ENCODE results near the gene ANTXR1. TPM values are rescaled to one million over a fixed set of nuclear protein-coding genes. Genes with fewer than 3 reads are reported as not detected.

ANTXR1 gene
- total RNA-seq, 2 donors from 2014 or later: 146 to 147 TPM

- DNase-seq (ENCODE audit: low spot score): no peak
- intact Hi-C loops (cut with DNase I): loop anchor here in 1 of 2 donors (5.0 kb wide), 1 partner anchor 280 kb away; no protein-coding TSS in a partner anchor
Observed at GRCh38 chr2:69026691-69027459, 13.9 kb downstream of the ANTXR1 start.

GRCh38 chr2:69030800-69031428 is 17.9 kb downstream of the ANTXR1 start:
- DNase-seq (ENCODE audit: low spot score): no peak
- intact Hi-C loops (cut with DNase I): loop anchor here in 1 of 2 donors (2.0 kb wide), 1 partner anchor 56 kb away; the partner anchor contains the start of gene GKN1

GRCh38 chr2:69031466-69031865 is 18.5 kb downstream of the ANTXR1 start:
- intact Hi-C loops (cut with DNase I): loop anchor here in 1 of 2 donors (2.0 kb wide), 1 partner anchor 57 kb away; the partner anchor contains the start of gene GKN1
- DNase-seq (ENCODE audit: low spot score): no peak

- DNase-seq (ENCODE audit: low spot score): no peak
- intact Hi-C loops (cut with DNase I): no loop called here
Observed at GRCh38 chr2:69032336-69032735, 19.4 kb downstream of the ANTXR1 start.

GRCh38 chr2:69033461-69034095 is 20.6 kb downstream of the ANTXR1 start:
- intact Hi-C loops (cut with DNase I): no loop called here
- DNase-seq (ENCODE audit: low spot score): no peak

- intact Hi-C loops (cut with DNase I): no loop called here
- no peak for DNase-seq (ENCODE audit: low spot score)
Observed at GRCh38 chr2:69034122-69034521, 21.1 kb downstream of the ANTXR1 start.

- no peak for DNase-seq (ENCODE audit: low spot score)
- intact Hi-C loops (cut with DNase I): no loop called here
Observed at GRCh38 chr2:69034845-69035244, 21.9 kb downstream of the ANTXR1 start.

- intact Hi-C loops (cut with DNase I): no loop called here
- DNase-seq (ENCODE audit: low spot score): no peak
Observed at GRCh38 chr2:69036926-69037325, 23.9 kb downstream of the ANTXR1 start.

GRCh38 chr2:69041214-69041613 is 28.2 kb downstream of the ANTXR1 start:
- intact Hi-C loops (cut with DNase I): no loop called here
- DNase-seq (ENCODE audit: low spot score): no peak

- no peak for DNase-seq (ENCODE audit: low spot score)
- intact Hi-C loops (cut with DNase I): no loop called here
Observed at GRCh38 chr2:69043736-69044400, 30.9 kb downstream of the ANTXR1 start.

- DNase-seq (ENCODE audit: low spot score): no peak
- intact Hi-C loops (cut with DNase I): no loop called here
Observed at GRCh38 chr2:69046221-69046662, 33.3 kb downstream of the ANTXR1 start.

- no peak for DNase-seq (ENCODE audit: low spot score)
- intact Hi-C loops (cut with DNase I): no loop called here
Observed at GRCh38 chr2:69047625-69048145, 34.7 kb downstream of the ANTXR1 start.

GRCh38 chr2:69050802-69051201 is 37.8 kb downstream of the ANTXR1 start:
- no peak for DNase-seq (ENCODE audit: low spot score)
- intact Hi-C loops (cut with DNase I): no loop called here

- no peak for DNase-seq (ENCODE audit: low spot score)
- intact Hi-C loops (cut with DNase I): no loop called here
Observed at GRCh38 chr2:69053416-69053965, 40.5 kb downstream of the ANTXR1 start.

GRCh38 chr2:69054431-69054830 is 41.5 kb downstream of the ANTXR1 start:
- intact Hi-C loops (cut with DNase I): no loop called here
- no peak for DNase-seq (ENCODE audit: low spot score)

- no peak for DNase-seq (ENCODE audit: low spot score)
- intact Hi-C loops (cut with DNase I): no loop called here
Observed at GRCh38 chr2:69055688-69056470, 42.9 kb downstream of the ANTXR1 start.

- intact Hi-C loops (cut with DNase I): no loop called here
- DNase-seq (ENCODE audit: low spot score): no peak
Observed at GRCh38 chr2:69057660-69058059, 44.7 kb downstream of the ANTXR1 start.

GRCh38 chr2:69059731-69060290 is 46.8 kb downstream of the ANTXR1 start:
- intact Hi-C loops (cut with DNase I): no loop called here
- no peak for DNase-seq (ENCODE audit: low spot score)

All from posterior vena cava (tissue), 2 donors.